ENCODE measurements around the gene WDR90.

The WDR90 gene

GRCh38 chr16:626787-627453, 22.2 kb upstream of the WDR90 start:
- DNase-seq, result no peak

- no peak for DNase-seq
Measured at GRCh38 chr16:627454-628239, 21.5 kb upstream of the WDR90 start.

GRCh38 chr16:628321-629061, 20.7 kb upstream of the WDR90 start:
- no peak for DNase-seq

GRCh38 chr16:629185-629832, 19.9 kb upstream of the WDR90 start:
- DNase-seq, result no peak

GRCh38 chr16:629833-630248, 19.3 kb upstream of the WDR90 start:
- no peak for DNase-seq

GRCh38 chr16:630249-630814, 18.8 kb upstream of the WDR90 start:
- no peak for DNase-seq

GRCh38 chr16:630815-631405, 18.3 kb upstream of the WDR90 start, which contains the start of gene WFIKKN1:
TSS of gene WFIKKN1 (plus strand) at chr16:630985. CDS start at chr16:631254, 269 bp downstream.
- no peak for DNase-seq

- no peak for DNase-seq
Measured at GRCh38 chr16:631808-632358, 17.3 kb upstream of the WDR90 start.

- no peak for DNase-seq
Measured at GRCh38 chr16:632486-633335, 16.5 kb upstream of the WDR90 start.

GRCh38 chr16:633336-634050, 15.7 kb upstream of the WDR90 start:
- DNase-seq, result no peak

GRCh38 chr16:634051-634670, 15.0 kb upstream of the WDR90 start:
- no peak for DNase-seq

- DNase-seq, result no peak
Measured at GRCh38 chr16:634996-635395, 14.2 kb upstream of the WDR90 start.

- no peak for DNase-seq
Measured at GRCh38 chr16:635573-636205, 13.5 kb upstream of the WDR90 start.

- peak; percentile 89 to 91 for DNase-seq
Measured at GRCh38 chr16:636206-637080, 12.7 kb upstream of the WDR90 start, which contains the start of gene METTL26. TSS of gene METTL26 (minus strand) at chr16:636305. CDS start at chr16:636290, 15 bp downstream.

- peak; percentile 86 to 88 for DNase-seq
Measured at GRCh38 chr16:637081-638018, 11.8 kb upstream of the WDR90 start.

- DNase-seq, result no peak
Measured at GRCh38 chr16:638034-638543, 11.1 kb upstream of the WDR90 start.

GRCh38 chr16:638836-639235, 10.3 kb upstream of the WDR90 start:
- no peak for DNase-seq

Measured in activated CD4-positive, alpha-beta T cell treated with anti-CD3 and anti-CD28 coated beads, Interleukin-2, amount 50 U/mL, for 4 hours (primary cell).